ENCODE measurements around the gene FRS2. TPM values are rescaled to one million over a fixed set of nuclear protein-coding genes. Genes with fewer than 3 reads are reported as not detected.

FRS2 gene
- total RNA-seq, 4 donors from 2014 or later = 52.0 to 79.0 (median 61.0) TPM

DNA sequence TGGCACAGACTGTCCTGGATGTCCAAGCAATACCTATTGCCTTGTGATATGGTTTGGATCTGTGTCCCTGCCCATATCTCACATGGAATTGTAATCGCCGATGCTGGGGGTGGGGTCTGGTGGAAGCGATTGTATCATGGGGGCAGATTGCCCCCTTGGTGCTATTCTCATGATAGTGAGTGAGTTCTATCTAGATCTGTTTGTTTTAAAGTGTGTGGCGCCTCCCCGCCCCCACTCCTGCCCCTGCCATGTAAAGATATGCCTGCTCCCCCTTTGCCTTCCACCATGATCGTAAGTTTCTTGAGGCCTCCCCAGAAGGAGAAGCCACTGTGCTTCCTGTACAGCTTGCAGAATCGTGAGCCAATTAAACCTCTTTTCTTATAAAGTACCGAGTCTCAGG lies 157.3 kb downstream of the FRS2 start:
- no peak for TF ChIP-seq POLR2A (IDR thresholded peaks at IDR 0.05)
- TF ChIP-seq, protein P1, sequence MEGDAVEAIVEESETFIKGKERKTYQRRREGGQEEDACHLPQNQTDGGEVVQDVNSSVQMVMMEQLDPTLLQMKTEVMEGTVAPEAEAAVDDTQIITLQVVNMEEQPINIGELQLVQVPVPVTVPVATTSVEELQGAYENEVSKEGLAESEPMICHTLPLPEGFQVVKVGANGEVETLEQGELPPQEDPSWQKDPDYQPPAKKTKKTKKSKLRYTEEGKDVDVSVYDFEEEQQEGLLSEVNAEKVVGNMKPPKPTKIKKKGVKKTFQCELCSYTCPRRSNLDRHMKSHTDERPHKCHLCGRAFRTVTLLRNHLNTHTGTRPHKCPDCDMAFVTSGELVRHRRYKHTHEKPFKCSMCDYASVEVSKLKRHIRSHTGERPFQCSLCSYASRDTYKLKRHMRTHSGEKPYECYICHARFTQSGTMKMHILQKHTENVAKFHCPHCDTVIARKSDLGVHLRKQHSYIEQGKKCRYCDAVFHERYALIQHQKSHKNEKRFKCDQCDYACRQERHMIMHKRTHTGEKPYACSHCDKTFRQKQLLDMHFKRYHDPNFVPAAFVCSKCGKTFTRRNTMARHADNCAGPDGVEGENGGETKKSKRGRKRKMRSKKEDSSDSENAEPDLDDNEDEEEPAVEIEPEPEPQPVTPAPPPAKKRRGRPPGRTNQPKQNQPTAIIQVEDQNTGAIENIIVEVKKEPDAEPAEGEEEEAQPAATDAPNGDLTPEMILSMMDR (IDR thresholded peaks at IDR 0.05) = no peak
- Histone ChIP-seq H3K4me3 (replicated peaks in 1 of 3) (no peak overlapping the region), H3K27ac (no peak overlapping the region), H3K4me1 (no peaks in the 10 kb centered on the region), H3K36me3 (no peaks in the 10 kb centered on the region), H3K9me3 (no peaks in the 10 kb centered on the region), H3K27me3 (no peaks in the 10 kb centered on the region)
- no peak for DNase-seq
- intact Hi-C loops (cut with DNase I) = no loop called here
- WGBS, 2 donors = 71 to 92% methylated on average over 8 of the region's 8 CpGs

Small RNA genes lying within 50 kb of the gene (microRNA-seq; reads per million reads assigned to microRNA genes)
- gene MIR3913-1 (not detected), gene MIR3913-2 (not detected)

Small RNA genes lying within 50 kb of the gene (small RNA-seq; reads per million reads assigned to genes)
- 2.1 reads per million, percentile 58 among the genes with 10 or more reads in this experiment for gene MIR3913-1

Other genes starting within 250 kb of the FRS2 start
- gene CPSF6, start 230.8 kb upstream of the FRS2 start, total RNA-seq = 10 to 100 TPM; 49.1 to 75.8 (median 53.1) TPM
- 10 to 100 TPM in 3 of 4 donors, 1 to 10 TPM in 1; 6.6 to 34.2 (median 16.9) TPM for gene LYZ, start 122.0 kb upstream of the FRS2 start, total RNA-seq
- gene YEATS4, start 110.6 kb upstream of the FRS2 start, total RNA-seq = 10 to 100 TPM; 13.8 to 37.8 (median 20.9) TPM
- 100 to 1,000 TPM in 3 of 4 donors, 10 to 100 TPM in 1; 90.9 to 174 (median 117) TPM for gene CCT2, start 115.1 kb downstream of the FRS2 start, total RNA-seq
- not detected for gene LRRC10, start 140.5 kb downstream of the FRS2 start, total RNA-seq
- gene BEST3, start 228.9 kb downstream of the FRS2 start, total RNA-seq = under 1 TPM in 1 of 4 donors, not detected in 3; 0.24 TPM